ENCODE results near the gene KCNQ1. TPM values are rescaled to one million over a fixed set of nuclear protein-coding genes. Genes with fewer than 3 reads are reported as not detected.

Gene KCNQ1
- total RNA-seq, 1 experiment from 2014 or later = not detected

GRCh38 chr11:2411446-2412305 lies 33.1 kb upstream of the KCNQ1 start:
- ChIA-PET POLR2A (ENCODE audit: unreplicated experiment) (no interaction called here), CTCF (no interaction called here)
- H4K20me1 ChIP-seq (ENCODE audit: insufficient read depth) = no peaks in the 10 kb centered on the region
- H3F3A ChIP-seq (ENCODE audit: insufficient read depth, low read depth) = no peaks in the 10 kb centered on the region
- no peaks in the 10 kb centered on the region for H3K9me3 ChIP-seq (ENCODE audit: insufficient read depth, low read depth)
- H3K27ac ChIP-seq = no peak overlapping the region
- no peak overlapping the region for H2AFZ ChIP-seq
- no peaks in the 10 kb centered on the region for H3K79me2 ChIP-seq (ENCODE audit: low read depth)
- no peak for DNase-seq
- BruUV-seq (replicated peaks) = no TSS peak
- H3K4me2 ChIP-seq = no peak overlapping the region
- H3K4me3 ChIP-seq = no peak overlapping the region
- H3K27me3 ChIP-seq (ENCODE audit: insufficient read depth, low read depth) = 0 out of 2 replicates have a peak, but pooled peaks cover 4% of the 10 kb centered on the region
- intact Hi-C loops (cut with micrococcal nuclease; ENCODE audit: unreplicated experiment) = no loop called here
- no peaks in the 10 kb centered on the region for H3K4me1 ChIP-seq (replicated peaks; ENCODE audit: insufficient read depth)
- H3K9me2 ChIP-seq (ENCODE audit: insufficient read depth) = no peaks in the 10 kb centered on the region
- no peaks in the 10 kb centered on the region for H3K36me3 ChIP-seq (ENCODE audit: low read depth)
- TF ChIP-seq CTCF (conservative IDR thresholded peaks at IDR 0.05) (no peak), EZH2 (IDR thresholded peaks at IDR 0.05; ENCODE audit: low read depth) (no peak)

- Histone ChIP-seq H3K4me2 (no peak overlapping the region), H4K20me1 (ENCODE audit: insufficient read depth) (no peaks in the 10 kb centered on the region), H3F3A (ENCODE audit: insufficient read depth, low read depth) (no peaks in the 10 kb centered on the region), H3K4me3 (no peak overlapping the region), H3K27ac (no peak overlapping the region), H3K4me1 (replicated peaks; ENCODE audit: insufficient read depth) (no peaks in the 10 kb centered on the region), H3K27me3 (ENCODE audit: insufficient read depth, low read depth) (0 out of 2 replicates have a peak, but pooled peaks cover 4% of the 10 kb centered on the region), H3K36me3 (ENCODE audit: low read depth) (no peaks in the 10 kb centered on the region), H3K9me2 (ENCODE audit: insufficient read depth) (no peaks in the 10 kb centered on the region), H3K79me2 (ENCODE audit: low read depth) (no peaks in the 10 kb centered on the region), H3K9me3 (ENCODE audit: insufficient read depth, low read depth) (no peaks in the 10 kb centered on the region), H2AFZ (no peak overlapping the region)
- intact Hi-C loops (cut with micrococcal nuclease; ENCODE audit: unreplicated experiment) = no loop called here
- ChIA-PET POLR2A (ENCODE audit: unreplicated experiment) (no interaction called here), CTCF (no interaction called here)
- DNase-seq = no peak
- BruUV-seq (replicated peaks) = no TSS peak
- TF ChIP-seq CTCF (conservative IDR thresholded peaks at IDR 0.05) (no peak), EZH2 (IDR thresholded peaks at IDR 0.05; ENCODE audit: low read depth) (no peak)
Measured at GRCh38 chr11:2412323-2412722, 32.5 kb upstream of the KCNQ1 start.

GRCh38 chr11:2413742-2414579 lies 30.8 kb upstream of the KCNQ1 start:
- intact Hi-C loops (cut with micrococcal nuclease; ENCODE audit: unreplicated experiment) = no loop called here
- 0 out of 2 replicates have a peak, but pooled peaks cover 4% of the 10 kb centered on the region for H3K27me3 ChIP-seq (ENCODE audit: insufficient read depth, low read depth)
- no peaks in the 10 kb centered on the region for H3F3A ChIP-seq (ENCODE audit: insufficient read depth, low read depth)
- POLR2A ChIA-PET (ENCODE audit: unreplicated experiment) = no interaction called here
- no peak for DNase-seq
- H3K4me3 ChIP-seq = no peak overlapping the region
- no peak for TF ChIP-seq CTCF (conservative IDR thresholded peaks at IDR 0.05)
- no peak for TF ChIP-seq EZH2 (IDR thresholded peaks at IDR 0.05; ENCODE audit: low read depth)
- H4K20me1 ChIP-seq (ENCODE audit: insufficient read depth) = no peaks in the 10 kb centered on the region
- H3K9me2 ChIP-seq (ENCODE audit: insufficient read depth) = no peaks in the 10 kb centered on the region
- no peak overlapping the region for H3K27ac ChIP-seq
- CTCF ChIA-PET = no interaction called here
- no peaks in the 10 kb centered on the region for H3K36me3 ChIP-seq (ENCODE audit: low read depth)
- H3K4me2 ChIP-seq = no peak overlapping the region
- no TSS peak for BruUV-seq (replicated peaks)
- no peaks in the 10 kb centered on the region for H3K9me3 ChIP-seq (ENCODE audit: insufficient read depth, low read depth)
- H3K4me1 ChIP-seq (replicated peaks; ENCODE audit: insufficient read depth) = no peaks in the 10 kb centered on the region
- no peak overlapping the region for H2AFZ ChIP-seq
- H3K79me2 ChIP-seq (ENCODE audit: low read depth) = no peaks in the 10 kb centered on the region
